ENCODE results near the gene GSTK1.

GSTK1 gene

DNA sequence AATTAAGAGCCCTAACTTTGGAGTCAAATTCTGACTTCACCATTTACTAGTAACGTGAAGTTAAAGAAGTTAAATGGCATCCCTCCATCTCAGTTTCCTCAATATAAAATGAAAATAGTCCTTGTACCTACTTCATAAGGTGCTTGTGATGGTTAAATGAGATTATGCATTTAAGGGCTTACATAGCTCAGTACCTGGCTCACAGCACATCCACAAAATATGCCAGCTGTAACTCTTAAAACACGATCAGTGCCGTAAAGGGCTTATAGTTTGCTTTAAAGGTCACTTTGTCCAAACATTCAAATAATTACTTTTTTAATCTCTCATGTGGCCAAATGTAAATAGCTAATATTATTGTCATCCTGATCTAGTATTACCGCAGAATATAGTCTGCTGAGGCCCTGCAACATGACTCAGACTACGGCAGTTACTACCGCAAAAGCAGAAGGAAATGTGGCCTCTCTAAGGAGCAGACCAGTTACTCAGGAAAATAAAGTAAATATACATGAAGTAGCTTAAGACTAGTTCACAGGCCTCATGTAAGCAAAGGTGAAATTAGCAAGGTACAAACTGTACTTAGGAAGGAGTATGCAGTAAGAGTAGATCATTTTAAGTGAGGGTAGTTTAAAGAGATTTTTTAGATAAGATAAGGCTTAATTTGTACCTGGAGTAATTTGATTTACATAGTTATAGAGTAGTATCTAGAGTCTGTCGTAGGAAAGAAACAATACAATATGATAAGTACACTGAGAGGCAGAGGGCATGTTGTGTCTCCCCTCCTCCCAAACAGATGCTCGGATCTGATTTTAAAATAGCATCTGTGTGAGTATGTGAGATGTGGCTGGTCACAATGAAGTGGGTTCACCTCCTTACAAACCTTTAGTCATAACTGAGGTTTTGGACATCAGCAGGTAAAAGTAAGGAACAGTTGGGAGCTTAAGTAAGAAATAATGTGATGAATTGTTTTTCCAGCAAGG is 38.0 kb downstream of the GSTK1 start:
- no peak for DNase-seq

DNA sequence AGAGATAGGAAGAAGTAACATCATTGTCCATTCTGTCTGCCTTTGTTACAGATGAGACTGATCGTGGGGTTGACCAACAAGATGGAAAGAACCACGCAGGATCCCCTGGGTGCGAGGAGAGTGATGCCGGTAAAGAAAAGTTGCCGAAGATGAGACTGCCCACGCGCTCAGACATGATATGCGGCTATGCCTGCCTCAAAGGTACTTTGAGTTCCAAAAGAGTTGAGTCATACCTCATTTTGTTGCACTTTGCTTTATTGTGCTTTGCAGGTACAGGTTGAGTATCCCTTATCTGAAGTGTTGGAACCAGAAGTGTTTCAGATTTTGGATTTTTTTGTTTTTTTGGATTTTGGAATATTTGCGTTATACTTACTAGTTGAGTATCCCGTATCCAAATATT is 40.5 kb downstream of the GSTK1 start:
- no peak for DNase-seq

DNA sequence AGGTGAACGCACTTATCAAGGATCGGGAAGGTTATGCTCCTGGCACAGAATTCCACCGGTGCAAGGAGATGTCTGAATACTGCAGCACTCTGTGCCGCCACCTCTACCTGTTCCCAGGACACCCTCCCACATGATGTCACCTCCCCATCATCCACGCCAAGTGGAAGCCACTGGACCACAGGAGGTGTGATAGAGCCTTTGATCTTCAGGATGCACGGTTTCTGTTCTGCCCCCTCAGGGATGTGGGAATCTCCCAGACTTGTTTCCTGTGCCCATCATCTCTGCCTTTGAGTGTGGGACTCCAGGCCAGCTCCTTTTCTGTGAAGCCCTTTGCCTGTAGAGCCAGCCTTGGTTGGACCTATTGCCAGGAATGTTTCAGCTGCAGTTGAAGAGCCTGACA is 41.7 kb downstream of the GSTK1 start:
- no peak for DNase-seq

DNA sequence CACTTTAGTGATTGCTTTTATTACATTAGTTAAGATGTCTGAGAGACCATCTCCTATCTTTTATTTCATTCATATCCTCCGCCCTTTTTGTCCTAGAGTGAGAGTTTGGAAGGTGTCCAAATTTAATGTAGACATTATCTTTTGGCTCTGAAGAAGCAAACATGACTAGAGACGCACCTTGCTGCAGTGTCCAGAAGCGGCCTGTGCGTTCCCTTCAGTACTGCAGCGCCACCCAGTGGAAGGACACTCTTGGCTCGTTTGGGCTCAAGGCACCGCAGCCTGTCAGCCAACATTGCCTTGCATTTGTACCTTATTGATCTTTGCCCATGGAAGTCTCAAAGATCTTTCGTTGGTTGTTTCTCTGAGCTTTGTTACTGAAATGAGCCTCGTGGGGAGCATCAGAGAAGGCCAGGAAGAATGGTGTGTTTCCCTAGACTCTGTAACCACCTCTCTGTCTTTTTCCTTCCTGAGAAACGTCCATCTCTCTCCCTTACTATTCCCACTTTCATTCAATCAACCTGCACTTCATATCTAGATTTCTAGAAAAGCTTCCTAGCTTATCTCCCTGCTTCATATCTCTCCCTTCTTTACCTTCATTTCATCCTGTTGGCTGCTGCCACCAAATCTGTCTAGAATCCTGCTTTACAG is 42.3 kb downstream of the GSTK1 start:
- no peak for DNase-seq

DNA sequence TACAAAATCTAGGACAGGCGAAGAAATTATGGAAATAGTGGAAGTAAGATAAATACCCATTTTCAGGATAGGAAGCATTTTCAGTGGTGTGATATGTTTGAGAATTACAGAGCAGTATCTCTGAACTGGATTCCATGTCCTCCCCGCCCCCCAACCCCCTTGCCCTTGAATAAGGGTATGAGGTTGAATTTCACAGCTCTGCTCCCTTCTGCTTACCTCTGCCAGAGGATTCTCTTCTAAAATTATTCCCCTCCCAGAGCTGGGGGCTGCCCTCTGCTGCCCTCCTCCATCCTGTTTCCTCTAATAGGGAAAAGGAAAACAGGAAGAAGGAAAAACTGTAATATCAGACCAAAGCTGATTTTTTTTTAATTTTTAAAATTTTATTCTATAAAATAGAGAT is 45.4 kb downstream of the GSTK1 start:
- no peak for DNase-seq

DNA sequence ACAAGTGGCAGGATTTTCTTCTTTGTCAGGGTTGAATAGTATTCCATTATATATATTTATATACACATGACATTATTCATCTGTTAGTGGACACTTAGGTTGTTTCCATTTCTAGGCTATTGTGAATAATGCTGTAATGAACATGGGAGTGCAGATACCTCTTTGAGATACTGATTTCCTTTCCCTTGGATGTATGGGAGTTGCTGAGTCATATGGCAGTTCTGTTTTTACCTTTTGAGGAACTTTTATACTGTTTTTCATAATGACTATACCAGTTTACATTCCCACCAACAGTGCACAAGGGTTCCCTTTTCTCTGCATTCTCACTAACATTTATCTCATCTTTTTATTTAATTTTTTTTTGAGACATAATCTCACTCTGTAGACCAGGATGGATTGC is 50.9 kb downstream of the GSTK1 start:
- no peak for DNase-seq

DNA sequence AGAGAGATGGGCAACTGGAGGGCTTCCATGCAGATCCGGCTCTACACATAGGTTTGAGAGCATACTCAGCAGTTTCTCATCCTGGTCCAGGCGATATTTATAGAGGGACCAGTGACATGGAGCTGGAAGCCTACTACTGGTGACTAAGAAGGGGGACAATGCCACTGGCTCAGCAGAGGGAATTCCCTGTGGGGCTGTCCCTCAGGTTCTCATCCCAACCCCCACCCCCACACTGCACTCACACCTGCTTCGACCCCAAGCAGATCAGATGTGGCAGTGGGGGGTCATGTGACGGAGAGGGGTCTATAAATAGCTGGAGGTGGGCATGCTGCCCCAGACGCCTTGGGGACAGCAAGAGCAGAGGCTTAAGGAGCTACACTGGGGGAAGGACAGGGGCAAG is 52.5 kb downstream of the GSTK1 start, which contains the start of gene CLCN1:
Gene CLCN1, plus strand, starts transcription at position 336 of the 400 bp plus-strand sequence. CDS start 102 bp downstream, outside the sequence.
- DNase-seq, result no peak

DNA sequence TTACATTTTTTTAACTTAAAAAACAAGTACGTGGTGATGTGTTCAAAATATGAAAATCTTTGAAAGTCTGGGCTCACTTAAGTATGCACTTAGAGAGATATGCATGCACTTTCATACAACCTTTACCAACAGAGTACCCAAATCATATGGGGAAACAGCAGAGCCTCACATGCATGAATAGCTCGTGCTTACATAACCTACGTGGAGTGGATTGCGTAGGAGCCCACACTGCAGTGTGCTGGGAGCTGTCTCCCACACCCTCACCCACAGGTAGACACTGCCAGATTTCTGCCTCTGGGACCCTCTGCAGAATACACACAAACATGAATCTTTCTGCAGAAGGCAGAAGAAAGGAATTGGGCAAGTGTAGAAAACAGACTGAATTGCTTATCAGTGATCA is 53.3 kb downstream of the GSTK1 start:
- no peak for DNase-seq

DNA sequence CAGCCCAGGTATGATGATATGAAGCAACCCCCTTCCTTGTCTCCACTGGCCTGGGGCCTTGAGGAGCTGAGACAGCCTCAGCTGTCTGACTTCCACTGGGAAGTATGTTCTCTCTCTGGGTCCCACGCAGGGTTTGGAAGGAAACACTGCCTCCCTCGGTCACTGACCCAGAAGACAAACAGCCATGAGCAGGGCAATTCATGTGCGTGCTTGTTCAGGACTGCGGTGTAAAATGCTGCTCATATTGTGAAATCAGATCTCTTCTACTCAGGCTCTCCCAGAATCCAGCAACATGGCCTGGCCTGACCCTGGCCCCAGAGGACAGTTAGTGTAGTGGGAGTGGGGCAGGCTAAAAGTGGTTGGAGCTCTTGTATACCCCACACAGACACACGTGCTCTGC is 55.4 kb downstream of the GSTK1 start:
- DNase-seq, result no peak

Data from DMS153 (cell line).